GM18858 (cell line): ENCODE measurements around the gene ABITRAM.

Source experiments
- ATAC-seq: cut with Tn5 transposase; IDR thresholded peaks from one replicate; pipeline ENCODE4 v1.9.1; 2021; ENCODE audit not compliant: unreplicated experiment

Gene ABITRAM

GRCh38 chr9:108983885-108984284, 49.7 kb downstream of the ABITRAM start:
- ATAC-seq, result no peak
